Tibial artery (tissue), 4 donors: ENCODE data around the gene RGS7.
"Not testable (repeated sequence)": the region's sequence is repeated elsewhere in the genome, so short reads cannot be mapped to it uniquely, and the experiment has no call there.

Experiments used
- DNase-seq, 2 donors: peaks; one replicate each; pipeline ENCODE4 v3.0.0-alpha.2; 2019
- H3K27ac ChIP-seq, 2 donors: fragments of 200-600 bp; sonication (generic) in 1 of 2; 1 replicate in 1 of 2; 2 replicates in 1 of 2; pipeline ENCODE4 v1.5.1; 2018 to 2019; ENCODE audit warnings: mild to moderate bottlenecking in 1 of 2
- H3K27me3 ChIP-seq, 2 donors: fragments of 200-600 bp; sonication (generic) in 1 of 2; one replicate each; pipeline versions ENCODE4 v1.5.1 to v1.6.0; 2016 to 2019
- H3K36me3 ChIP-seq, 3 donors: fragments of 200-600 bp; sonication (generic) in 2 of 3; one replicate each; pipeline ENCODE4 v1.5.1; 2016 to 2019; ENCODE audit warnings: mild to moderate bottlenecking in 2 of 3
- H3K4me1 ChIP-seq, 4 donors: fragments of 200-600 bp; sonication (generic) in 2 of 4; 1 replicate in 3 of 4; 2 replicates in 1 of 4; pipeline ENCODE4 v1.5.1; 2016 to 2019
- H3K4me3 ChIP-seq, 2 donors: fragments of 200-600 bp; sonication (generic) in 1 of 2; 1 replicate in 1 of 2; 2 replicates in 1 of 2; pipeline ENCODE4 v1.5.1; 2018 to 2019; ENCODE audit warnings: mild to moderate bottlenecking in 2 of 2
- H3K9me3 ChIP-seq, 3 donors: fragments of 200-600 bp; sonication (generic) in 1 of 3; one replicate each; pipeline ENCODE4 v1.5.1; 2016 to 2019
- CTCF ChIP-seq, 2 experiments: fragments of 200-600 bp in 1 of 2; fragments of 450-650 bp in 1 of 2; IDR thresholded peaks; one replicate each; pipeline ENCODE4 v1.5.1; 2017 to 2019; ENCODE audit warnings: antibody characterized with exemption in 2 of 2, mild to moderate bottlenecking in 1 of 2, moderate library complexity in 1 of 2
- intact Hi-C: fragments of 100-400 bp; cut with DNase I; formaldehyde crosslinking; loops from one replicate; pipeline ENCODE4 v1.15.0; 2023; ENCODE audit warnings: low total_unique reads

The RGS7 gene

GRCh38 chr1:241172486-241172885 is 184.5 kb downstream of the RGS7 start:
- no peak for TF ChIP-seq CTCF (IDR thresholded peaks at IDR 0.05)
- H3K4me1 ChIP-seq = no peaks in the 10 kb centered on the region
- intact Hi-C loops = no loop called here
- no peaks in the 10 kb centered on the region for H3K27me3 ChIP-seq
- H3K4me3 ChIP-seq = no peak overlapping the region
- no peaks in the 10 kb centered on the region for H3K9me3 ChIP-seq
- DNase-seq = no peak
- no peaks in the 10 kb centered on the region for H3K36me3 ChIP-seq
- no peak overlapping the region for H3K27ac ChIP-seq

GRCh38 chr1:241171991-241172390 is 185.0 kb downstream of the RGS7 start:
- no peak for DNase-seq
- TF ChIP-seq CTCF (IDR thresholded peaks at IDR 0.05) = no peak
- intact Hi-C loops = no loop called here
- no peak overlapping the region for H3K27ac ChIP-seq
- no peak overlapping the region for H3K4me3 ChIP-seq
- H3K9me3 ChIP-seq = no peaks in the 10 kb centered on the region
- H3K36me3 ChIP-seq = no peaks in the 10 kb centered on the region
- H3K27me3 ChIP-seq = no peaks in the 10 kb centered on the region
- H3K4me1 ChIP-seq = no peaks in the 10 kb centered on the region

GRCh38 chr1:241167121-241167630 is 189.8 kb downstream of the RGS7 start:
- intact Hi-C loops = no loop called here
- no peaks in the 10 kb centered on the region for H3K9me3 ChIP-seq
- TF ChIP-seq CTCF (IDR thresholded peaks at IDR 0.05) = no peak

GRCh38 chr1:241166625-241167024 is 190.4 kb downstream of the RGS7 start:
- no peaks in the 10 kb centered on the region for H3K36me3 ChIP-seq
- no peaks in the 10 kb centered on the region for H3K9me3 ChIP-seq
- H3K27me3 ChIP-seq = no peaks in the 10 kb centered on the region
- H3K4me3 ChIP-seq = no peak overlapping the region
- intact Hi-C loops = no loop called here
- no peak for DNase-seq
- no peak overlapping the region for H3K27ac ChIP-seq
- no peak for TF ChIP-seq CTCF (IDR thresholded peaks at IDR 0.05)
- no peaks in the 10 kb centered on the region for H3K4me1 ChIP-seq

More at GRCh38 chr1:241167121-241167630, 189.8 kb downstream of the RGS7 start:
- no peaks in the 10 kb centered on the region for H3K27me3 ChIP-seq
- no peak overlapping the region for H3K4me3 ChIP-seq
- H3K36me3 ChIP-seq = no peaks in the 10 kb centered on the region
- no peak for DNase-seq
- H3K27ac ChIP-seq = no peak overlapping the region
- H3K4me1 ChIP-seq = no peaks in the 10 kb centered on the region

GRCh38 chr1:241165256-241165655 is 191.7 kb downstream of the RGS7 start:
- H3K27me3 ChIP-seq, H3K27ac ChIP-seq, H3K9me3 ChIP-seq, DNase-seq, H3K36me3 ChIP-seq, H3K4me3 ChIP-seq, H3K4me1 ChIP-seq, intact Hi-C loops: not testable (repeated sequence)

GRCh38 chr1:241163363-241163762 is 193.6 kb downstream of the RGS7 start:
- Histone ChIP-seq H3K36me3 (no peaks in the 10 kb centered on the region), H3K4me3 (no peak overlapping the region), H3K27me3 (no peaks in the 10 kb centered on the region), H3K27ac (no peak overlapping the region), H3K4me1 (no peaks in the 10 kb centered on the region), H3K9me3 (no peaks in the 10 kb centered on the region)
- no peak for DNase-seq
- intact Hi-C loops = no loop called here
- TF ChIP-seq CTCF (IDR thresholded peaks at IDR 0.05) = no peak
